Stromal cell of bone marrow (primary cell): ENCODE data around the gene NCAPH2.
"Not testable (repeated sequence)": the region's sequence is repeated elsewhere in the genome, so short reads cannot be mapped to it uniquely, and the experiment has no call there.

Source experiments
- DNase-seq: peaks from one replicate; pipeline ENCODE4 v3.0.0-alpha.2; 2012; ENCODE audit warnings: low read depth

NCAPH2 gene

DNA sequence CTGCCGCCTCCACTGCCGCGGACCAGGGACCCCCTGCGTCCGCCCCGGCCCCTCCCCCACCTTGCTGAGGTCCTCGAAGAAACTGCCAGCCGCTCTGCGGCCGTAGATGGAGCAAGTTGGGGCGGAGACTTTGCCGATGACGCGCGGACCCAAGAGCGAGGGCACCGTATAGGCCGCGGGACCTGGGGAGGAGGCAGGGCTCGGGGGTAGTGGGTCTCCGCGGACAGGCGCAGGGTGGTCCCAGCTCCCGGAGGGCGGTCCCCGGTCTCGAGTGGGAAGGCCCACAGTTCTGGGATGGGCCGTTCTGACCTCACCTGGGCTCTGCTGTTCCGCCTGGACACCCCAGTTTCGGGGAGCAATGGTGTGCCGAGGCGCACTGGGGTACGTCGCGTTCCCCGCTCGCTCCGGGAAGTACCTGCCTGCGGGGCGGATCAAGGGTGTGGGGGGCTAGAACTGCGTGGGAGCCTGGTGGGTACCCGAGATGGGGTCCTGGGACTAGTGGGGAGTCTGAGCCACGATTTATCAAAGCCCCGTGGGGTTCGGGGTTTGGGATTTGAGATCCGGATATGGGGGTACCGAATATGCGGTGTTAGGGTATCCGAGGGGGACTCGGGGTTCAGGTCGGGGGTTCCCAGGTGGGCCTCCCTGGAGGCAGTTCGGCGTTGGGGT is 23.0 kb downstream of the NCAPH2 start:
- DNase-seq: peak; percentile 77

- DNase-seq: no peak
Measured at GRCh38 chr22:50531546-50531961, 23.5 kb downstream of the NCAPH2 start.

GRCh38 chr22:50531962-50532674 is 24.1 kb downstream of the NCAPH2 start:
- DNase-seq: peak; percentile 67

GRCh38 chr22:50532824-50533796 is 25.1 kb downstream of the NCAPH2 start:
- DNase-seq: no peak

- DNase-seq: not testable (repeated sequence)
Measured at GRCh38 chr22:50533856-50534711, 26.1 kb downstream of the NCAPH2 start.

- no peak for DNase-seq
Measured at GRCh38 chr22:50535113-50535512, 27.1 kb downstream of the NCAPH2 start.

DNA sequence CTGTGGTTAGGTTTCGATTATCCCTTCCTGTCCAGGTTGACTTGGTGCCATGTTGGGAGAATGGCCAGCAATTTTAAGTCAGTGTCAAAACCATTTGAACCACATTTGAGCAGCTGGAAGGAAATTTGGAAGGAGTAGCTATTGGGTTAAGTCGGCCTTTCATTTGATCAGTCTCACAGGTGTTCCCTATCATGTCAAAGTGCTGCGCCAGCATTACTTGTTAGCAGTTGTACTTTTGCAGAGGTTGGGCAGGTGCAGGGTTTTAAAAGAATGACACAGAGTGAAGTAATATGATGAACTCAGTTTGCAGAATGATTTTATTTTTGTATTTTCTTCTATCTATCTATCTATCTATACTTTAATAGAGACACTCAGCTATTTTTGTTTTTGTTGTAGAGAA is 28.2 kb downstream of the NCAPH2 start:
- no peak for DNase-seq

GRCh38 chr22:50537765-50538164 is 29.7 kb downstream of the NCAPH2 start:
- no peak for DNase-seq

- no peak for DNase-seq
Measured at GRCh38 chr22:50540381-50540780, 32.4 kb downstream of the NCAPH2 start.

GRCh38 chr22:50541667-50542026 is 33.6 kb downstream of the NCAPH2 start:
- peak; percentile 90 for DNase-seq

GRCh38 chr22:50542416-50542927 is 34.4 kb downstream of the NCAPH2 start:
- no peak for DNase-seq

GRCh38 chr22:50544078-50544745 is 36.2 kb downstream of the NCAPH2 start:
- no peak for DNase-seq

- no peak for DNase-seq
Measured at GRCh38 chr22:50544746-50545253, 36.8 kb downstream of the NCAPH2 start.

GRCh38 chr22:50545522-50546325 is 37.7 kb downstream of the NCAPH2 start, which contains the start of gene KLHDC7B:
TSS of gene KLHDC7B (plus strand) at chr22:50545899. CDS start at chr22:50546244, 345 bp downstream.
- no peak for DNase-seq

DNA sequence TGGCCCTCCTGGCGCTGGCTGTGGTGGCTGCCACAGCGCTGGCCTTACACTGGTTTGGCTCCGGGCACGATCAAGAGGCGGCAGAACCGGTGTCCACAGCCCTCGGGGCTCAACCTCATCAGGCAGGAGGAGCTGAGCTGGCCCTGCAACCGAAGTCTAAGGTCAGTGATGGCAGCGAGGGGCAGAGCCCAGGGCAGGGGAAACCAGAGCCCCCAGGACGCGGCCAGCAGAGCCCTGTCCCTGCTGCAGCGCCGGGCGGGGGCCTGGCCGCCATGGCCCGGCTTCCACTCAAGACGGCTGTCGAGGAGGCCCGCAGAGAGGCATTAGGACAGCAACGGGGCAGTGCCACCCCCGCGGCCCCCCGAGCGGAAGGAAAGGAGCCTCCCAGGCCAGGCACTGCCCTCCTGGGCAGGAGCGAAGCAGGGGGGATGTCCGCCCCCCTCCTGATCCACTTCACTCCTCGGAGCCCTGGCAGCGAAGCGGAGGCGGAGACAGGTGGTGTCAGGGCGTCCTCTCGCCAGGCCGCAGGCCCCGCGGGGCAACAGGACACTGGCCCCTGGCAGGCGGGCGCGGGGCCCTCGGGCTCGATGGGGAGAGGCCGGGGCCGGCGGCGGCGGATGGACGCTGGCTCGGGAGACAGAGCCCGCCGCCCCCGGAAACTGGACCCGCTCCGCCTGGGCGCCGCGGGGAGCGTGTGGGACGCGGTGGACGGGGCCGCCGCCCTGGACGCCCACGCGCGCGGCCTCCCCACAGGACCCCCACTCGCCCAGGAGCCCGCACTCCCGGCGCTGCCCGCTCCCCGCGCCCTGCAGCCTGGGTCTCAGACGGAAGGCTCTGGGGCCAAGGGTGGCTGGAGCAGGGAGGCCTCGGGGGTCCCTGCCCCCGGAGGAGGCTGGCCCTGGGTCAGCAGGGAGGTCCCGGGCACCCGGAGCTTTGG is 38.6 kb downstream of the NCAPH2 start:
- no peak for DNase-seq

DNA sequence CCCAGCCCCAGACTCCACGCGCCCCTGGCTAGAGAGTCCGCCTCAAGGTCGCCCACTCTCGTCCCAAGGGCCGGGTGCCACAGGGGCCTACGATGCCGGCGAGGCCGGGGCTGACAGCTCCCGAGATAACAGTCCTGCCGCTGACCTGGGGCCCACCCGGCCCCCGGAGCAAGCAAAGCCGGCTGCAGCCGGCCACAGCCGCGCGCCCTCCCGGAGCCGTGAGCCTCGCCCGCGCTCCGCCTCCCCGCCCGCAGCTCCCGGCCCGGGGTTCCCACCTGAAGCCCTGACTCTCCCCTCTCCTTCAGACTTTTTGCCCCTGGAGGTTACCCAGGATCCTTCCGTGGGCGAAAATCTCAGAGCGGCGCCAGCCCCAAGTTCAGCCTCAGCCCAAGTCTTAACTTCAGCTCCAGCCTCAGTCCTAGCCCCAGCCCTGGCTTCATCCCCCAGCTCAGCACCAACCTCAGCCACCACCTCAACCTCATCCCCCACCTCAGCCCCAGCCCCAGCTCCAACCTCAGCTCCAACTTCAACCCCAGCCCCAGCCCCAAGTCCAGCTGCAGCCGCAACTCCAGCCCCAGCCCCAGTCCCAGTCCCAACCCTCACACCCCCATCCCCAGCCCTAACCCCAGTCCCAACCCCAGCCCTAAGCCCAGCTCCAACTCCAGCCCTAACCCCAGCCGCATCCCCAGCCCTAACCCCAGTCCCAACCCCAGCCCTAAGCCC is 39.4 kb downstream of the NCAPH2 start:
- DNase-seq: no peak

- no peak for DNase-seq
Measured at GRCh38 chr22:50548040-50548920, 40.3 kb downstream of the NCAPH2 start.
